ENCODE data around the gene DIAPH3. TPM values are rescaled to one million over a fixed set of nuclear protein-coding genes. Genes with fewer than 3 reads are reported as not detected.

The DIAPH3 gene
- total RNA-seq, 2 donors from 2014 or later = 8.1 to 27.8 TPM

DNA sequence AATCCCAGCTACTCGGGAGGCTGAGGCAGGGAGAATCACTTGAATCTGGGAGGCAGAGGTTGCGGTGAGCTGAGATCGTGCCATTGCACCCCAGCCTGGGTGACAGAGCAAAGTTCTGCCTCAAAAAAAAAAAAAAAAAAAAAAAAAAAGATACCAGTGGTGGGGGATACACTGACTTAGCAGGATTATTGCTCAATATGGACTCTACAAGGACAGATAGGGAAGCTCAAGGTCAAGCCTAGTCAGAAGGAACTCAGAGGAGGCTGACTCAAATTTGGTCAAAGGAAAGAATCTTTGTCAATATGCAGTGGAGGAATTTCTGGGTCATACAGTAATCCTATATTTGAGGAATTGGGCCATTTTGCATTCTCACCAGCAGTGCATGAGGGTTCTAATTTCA lies 6.7 kb upstream of the DIAPH3 start:
- ATAC-seq (no peak), DNase-seq (ENCODE audit: low spot score) (no peak)
- Mint-ChIP-seq H3K4me3 (no peak overlapping the region), H3K27me3 (peaks cover 16 to 35% of the 10 kb centered on the region in 2 donors), H3K36me3 (no peaks in the 10 kb centered on the region), H3K9me3 (no peaks in the 10 kb centered on the region), H3K4me1 (ENCODE audit: low read depth in 2 of 2) (peaks cover 1% of the 10 kb centered on the region in 2 donors), H3K27ac (no peak overlapping the region)

DNA sequence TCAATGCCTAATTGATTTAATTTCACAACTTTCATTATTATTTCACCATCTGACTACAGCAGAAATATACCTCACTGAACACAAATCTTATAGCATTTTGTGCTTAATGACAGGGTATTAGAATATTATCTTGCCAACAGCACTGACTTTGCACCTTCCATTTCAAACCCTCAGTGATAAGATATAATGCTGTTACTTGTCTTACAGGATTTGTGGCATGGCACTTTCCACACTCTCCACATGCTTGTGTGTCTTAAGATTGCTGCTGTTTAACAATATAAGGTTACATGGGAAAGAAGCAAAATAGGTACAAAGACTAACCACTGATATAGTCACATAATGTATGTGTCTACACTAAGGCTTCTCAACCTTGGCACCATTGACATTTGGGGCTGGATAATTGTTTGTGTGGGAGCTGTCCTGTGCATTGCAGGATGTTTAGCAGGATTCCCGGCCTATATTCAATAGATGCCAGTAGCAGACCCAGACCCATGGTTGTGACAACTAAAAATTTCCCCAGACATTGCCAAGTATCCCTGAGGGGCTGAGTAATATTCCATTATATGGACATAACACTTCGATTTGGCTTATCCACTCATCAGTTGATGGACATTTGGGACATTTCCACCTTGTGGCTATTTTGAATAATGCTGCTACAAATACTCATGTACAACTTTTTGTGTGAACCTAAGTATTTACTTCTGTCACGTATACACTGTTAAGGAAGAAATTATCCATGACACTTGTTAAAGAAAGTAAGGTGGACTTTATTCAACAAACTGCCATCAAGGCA lies 5.7 kb upstream of the DIAPH3 start:
- DNase-seq (ENCODE audit: low spot score) (no peak), ATAC-seq (no peak)
- Mint-ChIP-seq H3K9me3 (no peaks in the 10 kb centered on the region), H3K27me3 (peaks cover 12 to 31% of the 10 kb centered on the region in 2 donors), H3K27ac (no peak overlapping the region), H3K4me3 (no peak overlapping the region), H3K36me3 (no peaks in the 10 kb centered on the region), H3K4me1 (ENCODE audit: low read depth in 2 of 2) (peaks cover 11% of the 10 kb centered on the region in 2 donors)

DNA sequence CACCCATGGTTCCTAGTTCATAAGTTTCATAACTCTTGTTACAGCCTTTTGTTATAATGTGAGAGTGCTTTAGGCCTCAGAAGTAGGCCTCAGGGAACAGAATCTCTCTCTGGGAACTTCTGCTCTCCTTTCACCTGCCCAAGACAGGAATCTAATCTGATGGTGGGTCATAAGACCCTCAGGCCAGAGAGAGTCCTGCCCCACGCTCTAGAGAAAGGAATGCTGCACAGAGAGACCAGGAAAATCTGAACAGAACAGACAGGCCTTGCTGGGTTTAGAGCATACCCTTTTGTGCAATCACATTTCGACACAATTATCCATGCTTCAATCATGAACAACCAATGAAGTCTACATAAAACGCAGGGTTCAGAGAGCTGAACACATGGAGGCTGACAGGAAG lies 3.4 kb upstream of the DIAPH3 start:
- DNase-seq (ENCODE audit: low spot score) = no peak
- no peak for ATAC-seq
- Mint-ChIP-seq H3K4me3 (no peak overlapping the region), H3K9me3 (no peaks in the 10 kb centered on the region), H3K4me1 (ENCODE audit: low read depth in 2 of 2) (peaks cover 20 to 29% of the 10 kb centered on the region in 2 donors), H3K36me3 (no peaks in the 10 kb centered on the region), H3K27ac (no peak overlapping the region), H3K27me3 (peaks cover 4 to 15% of the 10 kb centered on the region in 2 donors)

DNA sequence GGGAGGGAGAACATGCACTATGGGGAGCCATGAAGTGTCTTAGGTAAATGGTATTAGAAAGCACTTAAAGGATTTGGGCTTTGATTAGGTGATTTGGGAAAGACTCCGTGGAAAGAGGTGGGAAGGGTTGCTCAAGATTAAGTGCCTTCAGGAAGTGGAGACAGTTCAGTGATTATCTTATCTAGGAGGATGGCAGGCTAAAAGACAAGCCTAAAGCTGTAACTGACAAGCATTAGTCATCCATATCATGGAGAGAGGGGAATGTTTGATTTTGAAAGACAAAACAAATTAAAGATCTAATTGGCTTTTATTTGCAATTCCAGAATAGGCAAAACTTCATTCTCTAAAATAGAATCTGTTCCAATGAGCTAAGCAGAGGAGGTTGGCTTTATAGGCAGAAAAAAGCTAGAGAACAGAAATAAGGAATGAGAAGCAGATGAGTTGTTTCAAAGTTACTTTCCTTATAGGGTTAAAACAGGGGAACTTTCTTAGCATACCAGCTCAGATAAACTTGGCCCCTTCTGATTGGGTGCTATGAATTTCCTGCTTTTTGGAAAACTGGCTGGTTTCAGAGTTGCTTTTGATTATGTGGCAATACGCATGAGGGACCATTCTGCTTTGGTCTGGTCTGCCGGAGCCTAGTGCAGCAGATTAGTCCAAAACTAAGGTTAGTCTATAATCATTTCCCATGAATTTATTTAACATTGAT lies 1.8 kb upstream of the DIAPH3 start:
- H3K4me3 Mint-ChIP-seq = peak overlapping the region; percentile 18
- no peak for DNase-seq (ENCODE audit: low spot score)
- H3K9me3 Mint-ChIP-seq = no peaks in the 10 kb centered on the region
- H3K36me3 Mint-ChIP-seq = peaks cover 7% of the 10 kb centered on the region
- peaks cover 24 to 36% of the 10 kb centered on the region in 2 donors for H3K4me1 Mint-ChIP-seq (ENCODE audit: low read depth in 2 of 2)
- H3K27me3 Mint-ChIP-seq = peaks cover 7 to 9% of the 10 kb centered on the region in 2 donors
- peak overlapping the region in 1 of 2 donors; percentile 85 for H3K27ac Mint-ChIP-seq
- no peak for ATAC-seq

DNA sequence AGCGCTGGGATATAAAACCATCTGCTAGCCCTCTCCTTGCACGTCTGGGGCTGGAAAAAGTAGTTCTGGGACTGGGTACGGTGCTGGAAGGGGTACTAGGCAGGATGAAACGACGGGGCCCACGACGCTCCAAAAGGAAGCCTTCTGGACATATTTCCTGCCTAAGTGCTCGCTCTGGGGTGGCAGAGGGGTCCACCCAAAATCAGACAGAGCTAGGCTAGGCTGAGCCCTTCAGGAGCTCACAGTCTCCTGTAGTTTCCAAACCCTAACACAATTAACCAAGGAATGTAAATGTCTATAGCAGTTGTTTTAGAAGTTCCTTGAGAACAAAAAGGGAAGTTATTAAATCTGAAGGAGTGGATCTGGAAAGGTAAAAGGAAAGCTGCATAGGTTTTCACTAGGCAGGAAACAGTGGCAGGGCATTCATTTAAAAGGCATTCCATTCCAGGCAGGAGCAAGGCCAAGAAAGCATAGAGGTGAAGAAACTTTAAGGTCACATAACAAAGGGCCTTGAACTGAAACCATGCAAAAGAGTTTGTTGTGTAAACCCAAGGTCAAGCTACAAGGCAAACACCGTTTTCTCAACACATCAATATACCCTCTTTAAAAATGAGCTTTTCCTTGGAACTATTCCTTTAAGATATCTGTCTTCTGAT lies 634 bp upstream of the DIAPH3 start:
- Mint-ChIP-seq H3K27ac (peak overlapping the region; percentile 85 to 95), H3K27me3 (peaks cover 0 to 5% of the 10 kb centered on the region in 2 donors), H3K36me3 (peaks cover 7% of the 10 kb centered on the region), H3K4me1 (ENCODE audit: low read depth in 2 of 2) (peaks cover 24 to 36% of the 10 kb centered on the region in 2 donors), H3K9me3 (no peaks in the 10 kb centered on the region), H3K4me3 (peak overlapping the region; percentile 96)
- ATAC-seq (peak in 1 of 2 donors; percentile 1), DNase-seq (ENCODE audit: low spot score) (no peak)

DNA sequence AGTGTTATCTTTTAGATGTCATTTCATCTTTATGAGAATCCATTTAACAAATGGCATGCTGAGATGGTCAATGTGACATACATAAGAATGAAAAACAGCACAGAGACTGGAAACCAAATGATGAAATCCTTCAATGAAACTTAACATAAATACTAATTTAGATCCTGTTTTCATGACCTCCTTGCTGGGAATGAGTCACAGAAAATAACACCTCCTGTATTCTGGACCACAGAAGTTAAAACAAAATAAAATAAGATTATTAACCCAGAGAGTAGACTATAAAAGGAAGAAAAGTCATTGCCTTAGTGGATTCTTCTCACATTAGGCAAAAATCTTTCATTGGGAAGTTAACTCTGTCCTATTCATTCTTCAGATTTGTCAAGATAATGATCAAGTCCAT lies 1.6 kb downstream of the DIAPH3 start:
- peak overlapping the region; percentile 96 for H3K4me3 Mint-ChIP-seq
- ATAC-seq (peak in 1 of 2 donors; percentile 10), DNase-seq (ENCODE audit: low spot score) (no peak)
- no peaks in the 10 kb centered on the region for H3K9me3 Mint-ChIP-seq
- peaks cover 0 to 5% of the 10 kb centered on the region in 2 donors for H3K27me3 Mint-ChIP-seq
- no peak overlapping the region for H3K27ac Mint-ChIP-seq
- peaks cover 13% of the 10 kb centered on the region for H3K36me3 Mint-ChIP-seq
- peaks cover 24 to 36% of the 10 kb centered on the region in 2 donors for H3K4me1 Mint-ChIP-seq (ENCODE audit: low read depth in 2 of 2)

DNA sequence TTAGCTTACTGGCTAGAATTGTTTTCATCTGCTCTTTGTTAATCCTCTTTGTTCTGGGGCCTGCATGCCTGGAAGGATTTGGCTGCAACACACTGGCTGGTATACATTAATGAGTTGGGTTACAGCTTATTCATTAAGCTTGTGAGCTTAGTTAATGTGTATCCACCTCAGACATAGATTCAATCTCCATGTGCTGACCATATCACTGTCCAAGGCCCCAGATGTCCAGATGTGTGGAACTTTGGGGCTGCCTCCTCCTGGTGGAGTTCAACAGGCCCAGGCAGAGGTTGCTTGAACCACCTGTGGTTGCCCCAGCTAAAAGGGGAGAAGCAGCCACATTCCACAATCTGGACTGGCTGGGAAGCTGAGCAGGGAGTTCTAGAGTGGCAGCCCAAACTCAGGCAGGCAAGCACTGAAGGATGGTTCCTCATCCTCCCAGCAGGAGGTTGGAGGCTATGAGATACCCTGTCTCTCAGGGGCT lies 5.4 kb downstream of the DIAPH3 start:
- DNase-seq (ENCODE audit: low spot score) (no peak), ATAC-seq (no peak)
- H3K9me3 Mint-ChIP-seq = no peaks in the 10 kb centered on the region
- H3K4me3 Mint-ChIP-seq = no peak overlapping the region
- no peak overlapping the region for H3K27ac Mint-ChIP-seq
- H3K27me3 Mint-ChIP-seq = peaks cover 0 to 5% of the 10 kb centered on the region in 2 donors
- H3K4me1 Mint-ChIP-seq (ENCODE audit: low read depth in 2 of 2) = peaks cover 11 to 16% of the 10 kb centered on the region in 2 donors
- peaks cover 13% of the 10 kb centered on the region for H3K36me3 Mint-ChIP-seq

DNA sequence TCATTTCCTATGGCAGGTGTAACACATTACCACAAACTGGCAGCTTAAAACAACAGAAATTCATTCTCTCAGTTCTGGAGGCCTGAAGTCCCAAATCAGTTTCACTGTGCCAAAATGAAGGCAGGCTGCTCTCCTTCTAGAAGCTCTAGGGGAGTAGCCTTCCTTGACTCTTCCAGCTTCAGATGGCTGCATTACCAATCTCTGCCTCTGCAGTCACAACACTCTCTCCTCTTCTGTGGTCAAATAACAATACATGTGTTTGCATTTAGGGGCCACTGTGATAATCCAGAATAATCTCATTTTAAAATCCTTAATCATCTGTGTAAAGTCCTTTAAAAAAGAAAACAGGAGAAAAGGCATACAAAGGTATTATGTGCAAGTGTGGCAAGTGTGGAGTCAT lies 7.8 kb downstream of the DIAPH3 start:
- Mint-ChIP-seq H3K27ac (no peak overlapping the region), H3K4me1 (ENCODE audit: low read depth in 2 of 2) (peaks cover 0 to under 1% of the 10 kb centered on the region in 2 donors), H3K9me3 (no peaks in the 10 kb centered on the region), H3K27me3 (peaks cover 0 to under 1% of the 10 kb centered on the region in 2 donors), H3K4me3 (no peak overlapping the region), H3K36me3 (peaks cover 7% of the 10 kb centered on the region)
- ATAC-seq = no peak
- no peak for DNase-seq (ENCODE audit: low spot score)

DNA sequence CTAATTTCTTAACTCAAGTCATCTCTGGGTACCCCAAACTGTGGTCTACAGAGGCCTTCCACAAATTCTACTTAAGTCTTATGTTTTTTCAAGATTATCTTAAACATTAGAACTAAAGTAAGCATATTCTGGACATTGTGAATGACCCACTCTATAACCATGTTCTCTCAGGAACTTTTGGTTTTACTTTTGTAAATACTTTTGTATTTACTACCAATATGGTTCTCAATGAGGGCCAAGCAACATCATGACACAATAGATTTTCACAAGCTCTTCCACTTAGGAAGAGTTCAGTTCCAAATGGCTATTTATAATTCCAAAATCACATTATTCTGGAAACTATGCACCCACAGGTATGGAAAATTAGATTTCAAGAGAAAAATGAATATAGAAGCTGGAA lies 10.8 kb downstream of the DIAPH3 start:
- DNase-seq (ENCODE audit: low spot score) = no peak
- H3K27ac Mint-ChIP-seq = no peak overlapping the region
- H3K36me3 Mint-ChIP-seq = peaks cover 6% of the 10 kb centered on the region
- H3K27me3 Mint-ChIP-seq = peaks cover 2 to 6% of the 10 kb centered on the region in 2 donors
- no peak overlapping the region for H3K4me3 Mint-ChIP-seq
- ATAC-seq = no peak
- H3K9me3 Mint-ChIP-seq = peaks cover under 1% of the 10 kb centered on the region
- peaks cover 6 to 8% of the 10 kb centered on the region in 2 donors for H3K4me1 Mint-ChIP-seq (ENCODE audit: low read depth in 2 of 2)

DNA sequence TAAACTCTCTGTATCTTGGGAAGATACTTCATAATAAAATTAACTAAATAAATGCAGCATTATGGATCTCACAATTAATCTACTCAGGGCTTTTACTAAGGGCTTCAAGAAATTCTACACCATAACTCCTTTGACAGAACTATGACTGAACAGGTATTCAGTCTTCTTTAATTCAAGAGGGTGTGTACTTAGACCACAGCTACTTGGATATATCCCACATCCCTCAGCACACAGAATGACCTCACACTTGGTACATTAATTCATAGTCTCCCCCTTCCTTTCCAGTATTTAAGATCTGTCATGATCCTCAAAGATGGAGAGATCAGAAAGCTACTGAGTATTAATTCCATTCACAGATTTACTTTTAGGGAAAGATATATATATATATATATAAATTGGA lies 11.6 kb downstream of the DIAPH3 start:
- ATAC-seq (no peak), DNase-seq (ENCODE audit: low spot score) (no peak)
- no peak overlapping the region for H3K27ac Mint-ChIP-seq
- peaks cover 4% of the 10 kb centered on the region for H3K9me3 Mint-ChIP-seq
- no peak overlapping the region for H3K4me3 Mint-ChIP-seq
- peaks cover 7 to 9% of the 10 kb centered on the region in 2 donors for H3K27me3 Mint-ChIP-seq
- no peaks in the 10 kb centered on the region for H3K36me3 Mint-ChIP-seq
- peaks cover 6 to 8% of the 10 kb centered on the region in 2 donors for H3K4me1 Mint-ChIP-seq (ENCODE audit: low read depth in 2 of 2)

DNA sequence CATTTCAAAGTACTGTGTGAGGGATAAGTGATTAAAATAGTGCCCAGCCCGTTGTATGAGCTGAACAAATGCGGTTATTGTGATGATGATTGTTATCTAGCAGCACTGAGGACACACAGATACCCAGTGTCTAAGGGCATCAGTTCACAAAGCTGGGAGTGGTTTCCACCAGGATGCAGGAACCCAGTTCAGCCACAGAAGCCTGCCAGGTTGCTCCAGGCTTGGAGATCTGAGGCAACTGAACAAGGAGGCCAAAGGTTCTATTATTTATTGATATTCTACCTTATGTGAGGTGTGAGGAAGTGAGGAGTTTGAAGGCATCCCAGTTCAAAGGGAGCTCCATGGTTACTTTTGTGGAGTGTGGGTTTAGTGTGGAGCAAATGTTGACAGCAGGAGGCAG lies 13.2 kb downstream of the DIAPH3 start:
- no peaks in the 10 kb centered on the region for H3K36me3 Mint-ChIP-seq
- H3K27me3 Mint-ChIP-seq = peaks cover 7 to 9% of the 10 kb centered on the region in 2 donors
- DNase-seq (ENCODE audit: low spot score) (no peak), ATAC-seq (no peak)
- peaks cover 6 to 8% of the 10 kb centered on the region in 2 donors for H3K4me1 Mint-ChIP-seq (ENCODE audit: low read depth in 2 of 2)
- no peak overlapping the region for H3K27ac Mint-ChIP-seq
- H3K4me3 Mint-ChIP-seq = no peak overlapping the region
- peaks cover 4% of the 10 kb centered on the region for H3K9me3 Mint-ChIP-seq

DNA sequence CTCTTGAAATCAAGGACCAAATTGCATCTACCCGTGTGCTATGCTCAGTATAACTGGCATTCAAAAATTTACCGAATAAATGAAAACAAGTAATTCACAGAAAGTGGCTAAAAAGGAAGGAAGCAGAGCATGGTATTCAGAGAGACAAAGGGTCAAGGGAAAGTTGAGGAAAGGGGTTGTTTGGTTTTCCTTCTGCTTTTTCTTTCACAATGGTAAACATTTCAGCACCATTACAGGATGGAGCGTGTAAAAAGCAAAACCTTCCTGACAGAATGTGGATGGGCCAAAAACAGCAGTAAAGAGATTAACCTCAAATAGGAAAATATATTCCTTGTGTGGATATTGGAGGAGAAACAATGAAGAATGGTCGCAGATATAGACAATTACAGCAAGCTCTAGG lies 14.8 kb downstream of the DIAPH3 start:
- Mint-ChIP-seq H3K27ac (no peak overlapping the region), H3K4me1 (ENCODE audit: low read depth in 2 of 2) (peaks cover 6 to 8% of the 10 kb centered on the region in 2 donors), H3K4me3 (no peak overlapping the region), H3K36me3 (no peaks in the 10 kb centered on the region), H3K9me3 (peaks cover 4% of the 10 kb centered on the region), H3K27me3 (peaks cover 7 to 9% of the 10 kb centered on the region in 2 donors)
- DNase-seq (ENCODE audit: low spot score) (no peak), ATAC-seq (no peak)

DNA sequence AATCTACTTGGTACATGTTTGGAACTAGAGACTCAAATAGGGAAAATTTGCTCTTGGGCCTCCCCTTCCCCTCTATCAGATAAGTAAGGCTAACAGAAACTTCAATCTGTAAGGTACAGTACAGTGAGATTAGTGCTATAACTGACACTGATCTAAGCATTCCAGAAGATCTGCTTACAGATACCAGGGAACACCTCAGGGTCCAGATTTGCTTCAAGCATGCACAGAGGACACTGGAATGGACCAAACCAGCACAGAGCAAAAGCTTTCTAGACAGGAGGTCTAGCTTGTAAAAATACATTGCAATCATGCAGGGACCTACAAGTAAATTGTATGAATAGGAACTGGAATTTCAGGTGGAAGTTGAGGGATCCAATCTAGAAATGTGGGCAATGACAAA lies 16.4 kb downstream of the DIAPH3 start:
- Mint-ChIP-seq H3K27me3 (peaks cover 7 to 9% of the 10 kb centered on the region in 2 donors), H3K9me3 (peaks cover 4% of the 10 kb centered on the region), H3K36me3 (no peaks in the 10 kb centered on the region), H3K4me1 (ENCODE audit: low read depth in 2 of 2) (peaks cover 6 to 8% of the 10 kb centered on the region in 2 donors), H3K4me3 (no peak overlapping the region), H3K27ac (no peak overlapping the region)
- ATAC-seq = no peak
- DNase-seq (ENCODE audit: low spot score) = no peak
